AG10803 (cell line): ENCODE measurements around the gene CHM.
A peak's percentile ranks its signal among the peaks of the same experiment; 100 is the strongest.
"Not testable (repeated sequence)": the region's sequence is repeated elsewhere in the genome, so short reads cannot be mapped to it uniquely, and the experiment has no call there.

ENCODE experiments used
- DNase-seq: peaks from one replicate; pipeline ENCODE4 v3.0.0; 2010; ENCODE audit warnings: low read depth
- H3K4me3 ChIP-seq: 2 replicates; pipeline ENCODE4 v1.5.1; 2011; ENCODE audit warnings: mild to moderate bottlenecking, low read length, control low read depth
- TF ChIP-seq, protein P1 (sequence below): conservative IDR thresholded peaks from 2 replicates; pipeline ENCODE4 v1.5.1; 2011; ENCODE audit warnings: mild to moderate bottlenecking, low read length, control low read depth, inconsistent platforms

CHM gene

DNA sequence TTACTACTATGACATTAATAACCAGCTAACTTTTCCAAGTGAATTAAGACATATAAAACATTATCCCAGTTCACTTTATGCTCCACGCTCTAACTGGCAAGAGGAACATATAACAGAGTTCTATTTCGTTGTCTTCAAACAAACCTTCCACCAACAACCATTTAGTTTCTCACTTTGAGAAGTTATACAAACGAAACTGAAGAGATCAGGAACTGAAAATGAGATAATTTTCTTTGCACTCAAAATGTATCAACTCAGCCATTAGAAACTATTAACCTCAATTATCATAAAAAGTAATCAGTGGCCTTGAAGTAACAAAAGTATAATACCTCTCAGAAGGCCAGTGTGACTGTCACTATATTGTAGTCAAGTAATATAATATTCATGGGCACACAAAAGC, 70.1 kb downstream of the CHM start:
- DNase-seq = no peak
- H3K4me3 ChIP-seq = no peak overlapping the region
- TF ChIP-seq, protein P1, sequence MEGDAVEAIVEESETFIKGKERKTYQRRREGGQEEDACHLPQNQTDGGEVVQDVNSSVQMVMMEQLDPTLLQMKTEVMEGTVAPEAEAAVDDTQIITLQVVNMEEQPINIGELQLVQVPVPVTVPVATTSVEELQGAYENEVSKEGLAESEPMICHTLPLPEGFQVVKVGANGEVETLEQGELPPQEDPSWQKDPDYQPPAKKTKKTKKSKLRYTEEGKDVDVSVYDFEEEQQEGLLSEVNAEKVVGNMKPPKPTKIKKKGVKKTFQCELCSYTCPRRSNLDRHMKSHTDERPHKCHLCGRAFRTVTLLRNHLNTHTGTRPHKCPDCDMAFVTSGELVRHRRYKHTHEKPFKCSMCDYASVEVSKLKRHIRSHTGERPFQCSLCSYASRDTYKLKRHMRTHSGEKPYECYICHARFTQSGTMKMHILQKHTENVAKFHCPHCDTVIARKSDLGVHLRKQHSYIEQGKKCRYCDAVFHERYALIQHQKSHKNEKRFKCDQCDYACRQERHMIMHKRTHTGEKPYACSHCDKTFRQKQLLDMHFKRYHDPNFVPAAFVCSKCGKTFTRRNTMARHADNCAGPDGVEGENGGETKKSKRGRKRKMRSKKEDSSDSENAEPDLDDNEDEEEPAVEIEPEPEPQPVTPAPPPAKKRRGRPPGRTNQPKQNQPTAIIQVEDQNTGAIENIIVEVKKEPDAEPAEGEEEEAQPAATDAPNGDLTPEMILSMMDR = no peak

DNA sequence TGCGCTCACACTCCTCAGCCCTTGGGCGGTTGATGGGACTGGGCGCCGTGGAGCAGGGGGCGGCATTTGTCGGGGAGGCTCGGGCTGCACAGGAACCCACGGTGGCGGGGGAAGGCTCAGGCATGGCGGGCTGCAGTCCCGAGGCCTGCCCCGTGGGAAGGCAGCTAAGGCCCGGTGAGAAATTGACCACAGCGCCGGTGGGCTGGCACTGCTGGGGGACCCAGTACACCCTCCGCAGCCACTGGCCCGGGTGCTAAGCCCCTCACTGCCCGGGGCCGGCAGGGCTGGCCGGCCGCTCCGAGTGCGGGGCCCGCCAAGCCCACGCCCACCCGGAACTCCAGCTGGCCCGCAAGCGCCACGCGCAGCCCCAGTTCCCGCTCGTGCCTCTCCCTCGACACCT, 75.0 kb downstream of the CHM start:
- not testable (repeated sequence) for DNase-seq, H3K4me3 ChIP-seq

DNA sequence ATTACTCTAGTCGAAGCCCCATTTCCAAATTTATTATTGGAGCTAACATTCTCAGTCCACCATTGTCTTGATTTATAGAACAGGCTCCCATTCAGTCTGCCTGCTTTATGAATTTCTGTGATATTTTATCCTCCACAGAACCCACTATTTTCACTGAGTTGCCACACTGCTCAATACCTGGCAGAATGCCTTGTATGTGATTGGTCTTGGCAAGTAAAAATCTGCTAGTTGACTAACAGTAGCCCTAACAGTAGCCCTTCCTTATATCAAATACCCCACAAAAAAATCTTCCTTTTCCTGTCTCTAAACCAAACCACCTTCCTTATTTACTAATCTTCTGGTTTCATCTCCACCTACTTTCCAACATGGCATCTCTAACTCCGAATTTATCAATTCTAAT, 82.6 kb downstream of the CHM start:
- peak; percentile 18 for DNase-seq
- H3K4me3 ChIP-seq = no peak overlapping the region
- TF ChIP-seq, protein P1 = no peak

DNA sequence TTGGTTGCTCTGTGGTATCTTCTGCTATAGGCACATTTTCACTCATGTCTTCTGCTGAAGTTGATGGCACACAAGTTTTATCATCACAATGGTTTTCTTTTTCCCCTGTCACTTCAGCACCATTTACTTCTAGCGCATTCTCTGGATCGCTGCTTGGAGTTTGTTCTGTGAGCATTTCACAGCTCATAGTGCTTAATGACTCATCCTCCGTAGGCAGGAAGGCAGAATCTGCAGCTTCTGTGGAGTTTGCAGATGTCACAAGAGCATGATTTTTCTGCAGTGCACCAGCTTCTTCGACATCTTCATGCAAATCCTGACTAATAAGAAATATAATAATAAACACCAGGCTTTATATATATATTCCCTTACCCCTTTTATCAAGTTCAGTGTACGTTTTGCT, 83.6 kb downstream of the CHM start:
- no peak overlapping the region for H3K4me3 ChIP-seq
- DNase-seq = peak; percentile 64
- TF ChIP-seq, protein P1 = no peak

DNA sequence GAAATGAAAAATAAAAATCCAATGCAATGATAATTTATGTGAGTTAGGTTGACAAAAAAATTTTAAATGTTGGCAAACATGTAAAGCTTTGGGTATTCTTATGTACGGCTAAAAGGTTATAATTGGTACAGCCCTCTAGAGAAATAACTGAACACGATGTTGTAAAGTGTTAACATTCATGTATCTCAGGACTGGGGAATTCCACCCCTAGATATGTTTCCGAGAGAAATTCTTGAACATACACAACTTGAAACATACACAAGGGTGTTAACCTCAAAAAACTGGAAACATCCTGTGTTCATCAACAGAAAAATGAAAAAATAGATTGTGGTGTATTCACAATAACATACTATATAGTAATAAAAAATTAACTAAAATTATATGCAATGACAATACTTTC, 91.8 kb downstream of the CHM start:
- TF ChIP-seq, protein P1 = no peak

DNA sequence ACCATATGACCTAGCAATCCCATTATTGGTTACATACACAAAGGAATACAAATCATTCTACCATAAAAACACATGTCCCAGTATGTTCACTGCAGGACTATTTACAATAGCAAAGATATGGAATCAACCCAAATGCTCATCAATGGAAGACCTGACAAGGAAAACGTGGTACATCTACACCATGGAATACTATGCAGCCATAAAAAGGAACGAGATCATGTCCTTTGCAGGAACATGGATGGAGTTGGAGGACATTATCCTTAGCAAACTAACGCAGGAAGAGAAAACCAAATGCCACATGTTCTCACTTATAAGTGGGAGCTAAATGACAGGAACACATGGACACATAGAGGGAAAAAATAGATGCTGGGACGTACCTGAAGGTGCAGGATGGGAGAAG, 102.6 kb downstream of the CHM start:
- DNase-seq, H3K4me3 ChIP-seq: not testable (repeated sequence)

More for the DNA sequence above, 91.8 kb downstream of the CHM start:
- DNase-seq = no peak
- no peak overlapping the region for H3K4me3 ChIP-seq

DNA sequence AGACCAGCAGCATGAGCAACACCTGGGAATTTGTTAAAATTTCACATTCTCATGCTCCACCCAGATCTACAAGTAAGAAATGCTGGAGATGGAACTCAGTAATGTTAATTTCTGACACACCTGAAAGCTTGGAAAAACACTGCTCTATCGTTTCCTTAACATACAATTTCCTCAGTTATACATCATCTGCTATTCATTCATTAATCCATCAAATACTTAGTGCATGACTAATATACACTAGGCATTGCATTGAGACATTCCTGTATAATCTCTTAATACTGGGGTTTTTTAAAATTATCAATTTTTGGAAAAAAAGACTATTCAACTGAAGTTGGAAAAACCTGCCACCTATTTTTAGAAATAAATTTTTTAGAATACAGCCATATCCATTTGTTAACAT, 106.1 kb downstream of the CHM start:
- H3K4me3 ChIP-seq = no peak overlapping the region
- TF ChIP-seq, protein P1 = no peak
- no peak for DNase-seq

DNA sequence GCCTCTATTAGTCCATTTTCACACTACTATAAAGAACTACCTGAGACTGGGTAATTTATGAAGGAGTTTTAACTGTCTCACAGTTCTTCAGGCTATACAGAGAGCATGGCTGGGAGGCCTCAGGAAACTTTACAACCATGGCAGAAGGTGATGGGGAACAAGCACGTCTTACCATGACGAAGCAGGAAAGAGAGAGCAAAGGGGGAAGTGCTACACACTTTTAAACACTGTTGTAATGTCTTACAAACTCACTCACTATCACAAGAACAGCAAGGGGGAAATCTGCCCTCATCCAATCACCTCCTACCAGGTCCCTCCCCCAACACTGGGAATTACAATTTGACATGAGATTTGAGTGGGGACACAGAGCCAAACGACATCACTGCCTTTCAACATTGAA, 107.4 kb downstream of the CHM start:
- H3K4me3 ChIP-seq, DNase-seq: not testable (repeated sequence)

DNA sequence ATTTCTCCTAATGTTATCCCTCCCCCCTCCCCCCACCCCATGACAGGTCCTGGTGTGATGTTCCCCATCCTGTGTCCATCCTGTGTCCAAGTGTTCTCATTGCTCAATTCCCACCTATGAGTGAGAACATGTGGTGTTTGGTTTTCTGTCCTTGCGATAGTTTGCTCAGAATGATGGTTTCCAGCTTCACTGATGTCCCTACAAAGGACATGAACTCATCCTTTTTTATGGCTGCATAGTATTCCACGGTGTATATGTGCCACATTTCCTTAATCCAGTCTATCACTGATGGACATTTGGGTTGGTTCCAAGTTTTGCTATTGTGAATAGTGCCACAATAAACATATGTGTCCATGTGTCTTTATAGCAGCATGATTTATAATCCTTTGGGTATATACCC, 113.0 kb downstream of the CHM start:
- not testable (repeated sequence) for H3K4me3 ChIP-seq, DNase-seq

DNA sequence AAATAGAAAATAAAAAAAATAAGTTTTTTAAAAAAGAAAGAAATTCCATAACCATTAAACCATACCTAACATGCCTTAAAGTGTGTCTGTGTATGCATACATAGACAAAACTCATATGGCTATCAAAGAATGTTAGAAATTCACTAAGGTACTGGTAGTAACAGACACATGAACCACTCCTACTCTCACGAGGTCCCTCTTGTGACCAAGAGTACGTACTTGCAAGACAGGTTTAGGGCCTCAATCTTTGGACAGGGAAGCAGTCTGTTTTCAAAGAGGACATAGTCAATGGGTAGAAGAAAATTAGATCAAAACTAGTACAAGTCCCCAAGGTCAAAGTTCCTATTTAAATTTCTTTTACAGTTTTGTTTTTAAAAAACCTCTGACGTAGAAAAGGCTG, 117.3 kb downstream of the CHM start:
- TF ChIP-seq, protein P1 = no peak
- H3K4me3 ChIP-seq = no peak overlapping the region

More for the DNA sequence above, 117.3 kb downstream of the CHM start:
- no peak for DNase-seq
